ENCODE results near the gene TXK.

- no peak for TF ChIP-seq SREBF1 (IDR thresholded peaks at IDR 0.05; ENCODE audit: low read length)
- TF ChIP-seq ATF7 (IDR thresholded peaks at IDR 0.05; ENCODE audit: low read depth): no peak
- no peak for TF ChIP-seq CTCF (IDR thresholded peaks at IDR 0.05 in 2 of 3, conservative IDR thresholded peaks at IDR 0.05 in 1 of 3; ENCODE audit: control insufficient read depth in 2 of 3, extremely low read depth in 1 of 3, insufficient read depth in 1 of 3, low read depth in 3 of 3, low read length in 3 of 3)
- no peak for TF ChIP-seq FOXM1 (IDR thresholded peaks at IDR 0.05; ENCODE audit: low read depth, low read length)
- TF ChIP-seq SREBF2 (IDR thresholded peaks at IDR 0.05; ENCODE audit: low read length): no peak
- no peak for TF ChIP-seq RELB (IDR thresholded peaks at IDR 0.05; ENCODE audit: low read depth)
Measured at GRCh38 chr4:48126621-48127020, 7.4 kb downstream of the TXK start.

All from GM12878 (cell line).